ENCODE data around the gene SLC25A43.
"Not testable (repeated sequence)": the region's sequence is repeated elsewhere in the genome, so short reads cannot be mapped to it uniquely, and the experiment has no call there.

SLC25A43 gene

GRCh38 chrX:119398974-119399771 is at the start of gene SLC25A43:
TSS of gene SLC25A43 (plus strand) at chrX:119399336. CDS start at chrX:119399404, 68 bp downstream.
- H3K4me3 ChIP-seq (ENCODE audit: low read depth, low read length, poor library complexity, severe bottlenecking) = peak within 1 kb of the TSS; percentile 88
- H2AFZ ChIP-seq (ENCODE audit: low read length) = peak within 1 kb of the TSS; percentile 95; the same call in 1 of the 2 replicates
- H3K36me3 ChIP-seq (ENCODE audit: insufficient read depth, low read length) = no peaks in the 10 kb centered on the region
- peak within 1 kb of the TSS; percentile 76 for H3K27ac ChIP-seq (ENCODE audit: low read depth, low read length, poor library complexity, severe bottlenecking)
- H4K20me1 ChIP-seq (ENCODE audit: insufficient read depth, low read length) = no peaks in the 10 kb centered on the region
- H3K4me1 ChIP-seq (ENCODE audit: insufficient read depth, low read length, severe bottlenecking) = peaks cover 38% of the 10 kb centered on the region
- no peaks in the 10 kb centered on the region for H3K9me2 ChIP-seq (ENCODE audit: low read depth, low read length)
- H3K9me3 ChIP-seq (ENCODE audit: low read length) = no peaks in the 10 kb centered on the region
- peak within 1 kb of the TSS; percentile 95 for H3K9ac ChIP-seq (ENCODE audit: low read length)
- H3K4me2 ChIP-seq (ENCODE audit: low read length) = peak within 1 kb of the TSS; percentile 67
- H3K79me2 ChIP-seq (ENCODE audit: insufficient read depth, low read length) = peaks cover 16% of the 10 kb centered on the region; the same call in 1 of the 2 replicates
- TF ChIP-seq CTCF (IDR thresholded peaks at IDR 0.05; ENCODE audit: low read length) (no peak), EZH2 (IDR thresholded peaks at IDR 0.05; ENCODE audit: borderline replicate concordance, low read length) (no peak)
- H3F3A ChIP-seq (ENCODE audit: insufficient read depth, low read length) = no peaks in the 10 kb centered on the region
- H3K27me3 ChIP-seq (ENCODE audit: insufficient read depth, low read length) = no peaks in the 10 kb centered on the region

- H3F3A ChIP-seq (ENCODE audit: insufficient read depth, low read length) = no peaks in the 10 kb centered on the region
- H3K9me2 ChIP-seq (ENCODE audit: low read depth, low read length) = no peaks in the 10 kb centered on the region
- H3K79me2 ChIP-seq (ENCODE audit: insufficient read depth, low read length) = no peaks in the 10 kb centered on the region
- H3K9ac ChIP-seq (ENCODE audit: low read length) = no peak overlapping the region
- no peaks in the 10 kb centered on the region for H3K4me1 ChIP-seq (ENCODE audit: insufficient read depth, low read length, severe bottlenecking)
- TF ChIP-seq CTCF (IDR thresholded peaks at IDR 0.05; ENCODE audit: low read length) (no peak), EZH2 (IDR thresholded peaks at IDR 0.05; ENCODE audit: borderline replicate concordance, low read length) (no peak)
- no peaks in the 10 kb centered on the region for H3K27me3 ChIP-seq (ENCODE audit: insufficient read depth, low read length)
- H3K9me3 ChIP-seq (ENCODE audit: low read length) = no peaks in the 10 kb centered on the region
- no peaks in the 10 kb centered on the region for H4K20me1 ChIP-seq (ENCODE audit: insufficient read depth, low read length)
- no peaks in the 10 kb centered on the region for H3K36me3 ChIP-seq (ENCODE audit: insufficient read depth, low read length)
- H2AFZ ChIP-seq (ENCODE audit: low read length) = no peak overlapping the region
- H3K27ac ChIP-seq (ENCODE audit: low read depth, low read length, poor library complexity, severe bottlenecking) = no peak overlapping the region
- no peak overlapping the region for H3K4me3 ChIP-seq (ENCODE audit: low read depth, low read length, poor library complexity, severe bottlenecking)
- H3K4me2 ChIP-seq (ENCODE audit: low read length) = no peak overlapping the region
Measured at GRCh38 chrX:119359618-119360382, 39.3 kb upstream of the SLC25A43 start.

GRCh38 chrX:119361451-119361850 is 37.7 kb upstream of the SLC25A43 start:
- H3K79me2 ChIP-seq (ENCODE audit: insufficient read depth, low read length); H4K20me1 ChIP-seq (ENCODE audit: insufficient read depth, low read length); H3K9ac ChIP-seq (ENCODE audit: low read length); H3K4me2 ChIP-seq (ENCODE audit: low read length); H3K9me2 ChIP-seq (ENCODE audit: low read depth, low read length); H3K4me3 ChIP-seq (ENCODE audit: low read depth, low read length, poor library complexity, severe bottlenecking); H3K27ac ChIP-seq (ENCODE audit: low read depth, low read length, poor library complexity, severe bottlenecking); H3K4me1 ChIP-seq (ENCODE audit: insufficient read depth, low read length, severe bottlenecking); H3K9me3 ChIP-seq (ENCODE audit: low read length); H3K36me3 ChIP-seq (ENCODE audit: insufficient read depth, low read length); H3K27me3 ChIP-seq (ENCODE audit: insufficient read depth, low read length); H3F3A ChIP-seq (ENCODE audit: insufficient read depth, low read length); H2AFZ ChIP-seq (ENCODE audit: low read length): not testable (repeated sequence)

- not testable (repeated sequence) for H3K9me2 ChIP-seq (ENCODE audit: low read depth, low read length); H3K4me3 ChIP-seq (ENCODE audit: low read depth, low read length, poor library complexity, severe bottlenecking); H3K9me3 ChIP-seq (ENCODE audit: low read length); H3K9ac ChIP-seq (ENCODE audit: low read length); H3K79me2 ChIP-seq (ENCODE audit: insufficient read depth, low read length); H2AFZ ChIP-seq (ENCODE audit: low read length); H4K20me1 ChIP-seq (ENCODE audit: insufficient read depth, low read length); H3K4me1 ChIP-seq (ENCODE audit: insufficient read depth, low read length, severe bottlenecking); H3F3A ChIP-seq (ENCODE audit: insufficient read depth, low read length); H3K4me2 ChIP-seq (ENCODE audit: low read length); H3K27ac ChIP-seq (ENCODE audit: low read depth, low read length, poor library complexity, severe bottlenecking); H3K36me3 ChIP-seq (ENCODE audit: insufficient read depth, low read length); H3K27me3 ChIP-seq (ENCODE audit: insufficient read depth, low read length)
Measured at GRCh38 chrX:119362074-119362473, 37.1 kb upstream of the SLC25A43 start.

Data from OCI-LY1 (cell line).